HepG2 (cell line): ENCODE measurements around the gene NDRG2. TPM values are rescaled to one million over a fixed set of nuclear protein-coding genes. Genes with fewer than 3 reads are reported as not detected.

Experiments used
- ATF7-NPFF ChIP-seq: sonication (generic); formaldehyde crosslinking; IDR thresholded peaks from 2 replicates; pipeline ENCODE4 v1.8.1; 2023; ENCODE audit warnings: mild to moderate bottlenecking, low read depth, missing genetic modification reagents, moderate library complexity
- EHMT2 ChIP-seq: fragments of 200-600 bp; sonication (generic); IDR thresholded peaks from 2 replicates; pipeline ENCODE4 v1.7.0; 2017; ENCODE audit warnings: antibody characterized with exemption, low read depth, low read length, borderline replicate concordance
- KDM1A ChIP-seq: IDR thresholded peaks from 2 replicates; pipeline ENCODE4 v1.6.1; 2016; ENCODE audit warnings: missing compliant biosample characterization
- MAZ ChIP-seq, 2 experiments: sonication (generic) in 1 of 2; formaldehyde crosslinking in 1 of 2; IDR thresholded peaks; 2 replicates each; pipeline versions ENCODE4 v1.5.0 to v1.6.1; 2012 to 2020; ENCODE audit warnings: low read depth in 2 of 2, mild to moderate bottlenecking in 2 of 2, borderline replicate concordance in 1 of 2, improper control_type of control experiment in 1 of 2, low read length in 1 of 2, missing genetic modification reagents in 1 of 2, moderate library complexity in 1 of 2
- NCOA1 ChIP-seq: sonication (generic); formaldehyde crosslinking; IDR thresholded peaks from 2 replicates; pipeline ENCODE4 v1.9.0; 2021; ENCODE audit warnings: missing genetic modification reagents
- NFKBIZ ChIP-seq: IDR thresholded peaks from 2 replicates; pipeline ENCODE4 v1.6.1; 2018; ENCODE audit warnings: missing genetic modification reagents, missing compliant biosample characterization
- RBAK ChIP-seq: sonication (generic); formaldehyde crosslinking; IDR thresholded peaks from 2 replicates; pipeline ENCODE4 v1.5.1; 2020; ENCODE audit warnings: mild to moderate bottlenecking, missing genetic modification reagents
- SMARCE1 ChIP-seq: fragments of 450-650 bp; IDR thresholded peaks from 2 replicates; pipeline ENCODE4 v1.6.1; 2017; ENCODE audit warnings: borderline replicate concordance
- SRY ChIP-seq: sonication (generic); formaldehyde crosslinking; IDR thresholded peaks from 2 replicates; pipeline ENCODE4 v1.8.0; 2022; ENCODE audit warnings: mild to moderate bottlenecking, missing genetic modification reagents
- TEAD3 ChIP-seq: optimal IDR thresholded peaks from 2 replicates; pipeline ENCODE3; 2016; ENCODE audit warnings: borderline replicate concordance
- TP53 ChIP-seq: sonication (generic); formaldehyde crosslinking; conservative IDR thresholded peaks from 2 replicates; pipeline ENCODE4 v1.4.0; 2020; ENCODE audit warnings: missing genetic modification reagents
- U2AF1 ChIP-seq: fragments of 200-400 bp; formaldehyde crosslinking; optimal IDR thresholded peaks from 2 replicates; pipeline ENCODE3; 2017; ENCODE audit warnings: mild to moderate bottlenecking, low read depth, low read length
- ZEB1 ChIP-seq: IDR thresholded peaks from 2 replicates; pipeline ENCODE4 v1.6.1; 2012; ENCODE audit warnings: mild to moderate bottlenecking, low read depth, inconsistent platforms; ENCODE audit not compliant: insufficient replicate concordance
- ZFY ChIP-seq: sonication (generic); formaldehyde crosslinking; IDR thresholded peaks from 2 replicates; pipeline ENCODE4 v1.4.0; 2020; ENCODE audit warnings: missing genetic modification reagents
- ZMAT3 ChIP-seq: sonication (generic); formaldehyde crosslinking; conservative IDR thresholded peaks from 2 replicates; pipeline ENCODE4 v1.7.0; 2021; ENCODE audit warnings: missing genetic modification reagents
- ZNF451 ChIP-seq: sonication (generic); formaldehyde crosslinking; IDR thresholded peaks from 2 replicates; pipeline ENCODE4 v1.5.0; 2020; ENCODE audit warnings: mild to moderate bottlenecking, missing genetic modification reagents
- ZNF543 ChIP-seq: sonication (generic); formaldehyde crosslinking; IDR thresholded peaks from 2 replicates; pipeline ENCODE4 v1.4.0; 2020; ENCODE audit warnings: mild to moderate bottlenecking, missing genetic modification reagents
- ZNF549 ChIP-seq: sonication (generic); formaldehyde crosslinking; IDR thresholded peaks from 2 replicates; pipeline ENCODE4 v1.5.0; 2020; ENCODE audit warnings: missing genetic modification reagents
- ZNF777 ChIP-seq: sonication (generic); formaldehyde crosslinking; IDR thresholded peaks from 2 replicates; pipeline ENCODE4 v1.4.0; 2020; ENCODE audit warnings: missing genetic modification reagents
- polyA plus RNA-seq, 8 experiments: library from polyadenylated mRNA; depleted of rRNA in 3 of 8; stranded (reverse) in 7 of 8; unstranded in 1 of 8; fragments of >200 nt; fragmentation: Illumina TruSeq in 4 of 8; extraction: Trizol in 4 of 8; gene quantifications; 2 replicates each; pipeline versions ENCODE4 v1.2.1 to v1.2.3, GENCODE V29; 2011 to 2016; ENCODE audit warnings: low read depth in 4 of 8, missing spikeins in 1 of 8, mixed read lengths in 1 of 8; ENCODE audit not compliant: insufficient read depth in 1 of 8
- total RNA-seq, 5 experiments: library from RNA; depleted of rRNA; stranded (reverse); fragments of >200 nt; fragmentation: Illumina TruSeq; extraction: Trizol; gene quantifications; 2 replicates each; pipeline ENCODE4 v1.2.3, GENCODE V29; 2016; ENCODE audit warnings: low read depth in 1 of 5
- TF ChIP-seq, protein P1 (sequence below): IDR thresholded peaks from 2 replicates; pipeline ENCODE4 v1.6.1; 2016; ENCODE audit warnings: low read depth, control low read depth
- TF ChIP-seq, protein P2 (sequence below): sonication (generic); IDR thresholded peaks from 2 replicates; pipeline ENCODE4 v1.6.1; 2016; ENCODE audit warnings: low read depth, borderline replicate concordance
- TF ChIP-seq, protein P3 (sequence below): IDR thresholded peaks from 2 replicates; pipeline ENCODE4 v1.6.1; 2018; ENCODE audit warnings: missing genetic modification reagents, mild to moderate bottlenecking, missing compliant biosample characterization
- TF ChIP-seq, protein P4 (sequence below): sonication (generic); formaldehyde crosslinking; IDR thresholded peaks from 2 replicates; pipeline ENCODE4 v1.4.0; 2020; ENCODE audit warnings: missing genetic modification reagents
- TF ChIP-seq, protein P5 (sequence below): sonication (generic); formaldehyde crosslinking; IDR thresholded peaks from 2 replicates; pipeline ENCODE4 v1.4.0; 2020; ENCODE audit warnings: missing genetic modification reagents, mild to moderate bottlenecking, borderline replicate concordance

The NDRG2 gene
- total and polyA plus RNA-seq, 2 of the 13 experiments (the other 11 are each of a cell fraction or from before 2014, with no cell fraction given), result 27.2 to 189 TPM

DNA sequence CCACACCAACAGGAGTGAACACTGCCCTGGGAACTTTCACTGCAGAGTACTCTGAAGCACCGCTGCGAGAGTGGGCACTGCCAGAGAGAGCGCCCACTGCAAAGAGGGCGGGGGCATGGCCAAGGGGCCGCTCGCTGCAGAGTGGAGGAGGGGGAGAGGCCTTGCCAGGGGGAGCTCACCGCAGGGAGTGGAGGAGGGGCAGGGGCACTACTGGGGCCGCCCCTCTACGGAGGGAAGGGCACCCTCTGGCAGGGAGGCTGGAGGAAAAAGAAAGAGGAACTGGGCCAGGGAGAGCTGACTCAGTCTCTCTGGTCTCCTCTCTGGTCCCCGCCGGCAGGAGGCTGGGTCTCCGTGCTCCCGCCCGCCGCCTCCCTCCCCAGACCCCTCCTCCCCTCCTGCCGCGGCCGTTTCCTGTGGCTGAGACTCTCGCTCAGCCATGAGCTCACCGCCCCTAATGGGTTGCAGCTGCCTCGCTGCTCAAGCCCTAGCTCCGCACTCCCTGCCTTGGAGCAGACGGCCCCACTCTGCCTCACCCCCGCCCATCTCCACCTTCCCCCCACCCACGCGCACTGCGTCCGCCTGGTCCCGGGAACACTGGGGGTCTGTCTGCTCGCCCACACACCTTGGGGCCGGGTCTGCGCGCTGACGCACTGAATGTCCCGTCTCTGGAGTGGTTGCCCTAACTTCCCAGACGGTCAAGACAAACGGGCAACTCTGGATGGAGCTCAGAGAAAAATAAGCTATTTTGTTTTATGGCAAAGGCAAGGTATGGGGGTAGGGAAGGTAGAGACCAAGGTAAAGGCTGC lies 46.6 kb upstream of the NDRG2 start (continued):
- TF ChIP-seq, protein P1, sequence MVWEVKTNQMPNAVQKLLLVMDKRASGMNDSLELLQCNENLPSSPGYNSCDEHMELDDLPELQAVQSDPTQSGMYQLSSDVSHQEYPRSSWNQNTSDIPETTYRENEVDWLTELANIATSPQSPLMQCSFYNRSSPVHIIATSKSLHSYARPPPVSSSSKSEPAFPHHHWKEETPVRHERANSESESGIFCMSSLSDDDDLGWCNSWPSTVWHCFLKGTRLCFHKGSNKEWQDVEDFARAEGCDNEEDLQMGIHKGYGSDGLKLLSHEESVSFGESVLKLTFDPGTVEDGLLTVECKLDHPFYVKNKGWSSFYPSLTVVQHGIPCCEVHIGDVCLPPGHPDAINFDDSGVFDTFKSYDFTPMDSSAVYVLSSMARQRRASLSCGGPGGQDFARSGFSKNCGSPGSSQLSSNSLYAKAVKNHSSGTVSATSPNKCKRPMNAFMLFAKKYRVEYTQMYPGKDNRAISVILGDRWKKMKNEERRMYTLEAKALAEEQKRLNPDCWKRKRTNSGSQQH (CRISPR knock-in tag), result peak; percentile 37; the same call in 1 of the 2 replicates
- 0 out of 2 replicates have a peak, but pooled peaks have one; percentile 23 for TF ChIP-seq ATF7-NPFF (CRISPR knock-in tag)
- no peak for TF ChIP-seq EHMT2
- TF ChIP-seq ZMAT3, result no peak
- TF ChIP-seq MAZ (IDR thresholded peaks at IDR 0.05; ENCODE audit: borderline replicate concordance, low read depth, low read length), result 0 out of 2 replicates have a peak, but pooled peaks have one; percentile 70
- TF ChIP-seq MAZ (CRISPR knock-in tag; IDR thresholded peaks at IDR 0.05; ENCODE audit: low read depth), result no peak
- peak; percentile 8 for TF ChIP-seq TEAD3
- peak; percentile 19 for TF ChIP-seq U2AF1
- TF ChIP-seq KDM1A (CRISPR knock-in tag), result no peak
- 0 out of 2 replicates have a peak, but pooled peaks have one; percentile 10 for TF ChIP-seq SRY (CRISPR knock-in tag)
- TF ChIP-seq, protein P2, sequence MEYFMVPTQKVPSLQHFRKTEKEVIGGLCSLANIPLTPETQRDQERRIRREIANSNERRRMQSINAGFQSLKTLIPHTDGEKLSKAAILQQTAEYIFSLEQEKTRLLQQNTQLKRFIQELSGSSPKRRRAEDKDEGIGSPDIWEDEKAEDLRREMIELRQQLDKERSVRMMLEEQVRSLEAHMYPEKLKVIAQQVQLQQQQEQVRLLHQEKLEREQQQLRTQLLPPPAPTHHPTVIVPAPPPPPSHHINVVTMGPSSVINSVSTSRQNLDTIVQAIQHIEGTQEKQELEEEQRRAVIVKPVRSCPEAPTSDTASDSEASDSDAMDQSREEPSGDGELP, result no peak
- TF ChIP-seq TP53 (CRISPR knock-in tag), result no peak
- TF ChIP-seq, protein P3, sequence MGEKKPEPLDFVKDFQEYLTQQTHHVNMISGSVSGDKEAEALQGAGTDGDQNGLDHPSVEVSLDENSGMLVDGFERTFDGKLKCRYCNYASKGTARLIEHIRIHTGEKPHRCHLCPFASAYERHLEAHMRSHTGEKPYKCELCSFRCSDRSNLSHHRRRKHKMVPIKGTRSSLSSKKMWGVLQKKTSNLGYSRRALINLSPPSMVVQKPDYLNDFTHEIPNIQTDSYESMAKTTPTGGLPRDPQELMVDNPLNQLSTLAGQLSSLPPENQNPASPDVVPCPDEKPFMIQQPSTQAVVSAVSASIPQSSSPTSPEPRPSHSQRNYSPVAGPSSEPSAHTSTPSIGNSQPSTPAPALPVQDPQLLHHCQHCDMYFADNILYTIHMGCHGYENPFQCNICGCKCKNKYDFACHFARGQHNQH (CRISPR knock-in tag), result peak; percentile 47; the same call in 1 of the 2 replicates
- TF ChIP-seq ZEB1, result no peak
- TF ChIP-seq ZNF543 (CRISPR knock-in tag), result no peak
- no peak for TF ChIP-seq RBAK
- no peak for TF ChIP-seq NFKBIZ
- TF ChIP-seq ZNF549, result no peak
- TF ChIP-seq, protein P4, sequence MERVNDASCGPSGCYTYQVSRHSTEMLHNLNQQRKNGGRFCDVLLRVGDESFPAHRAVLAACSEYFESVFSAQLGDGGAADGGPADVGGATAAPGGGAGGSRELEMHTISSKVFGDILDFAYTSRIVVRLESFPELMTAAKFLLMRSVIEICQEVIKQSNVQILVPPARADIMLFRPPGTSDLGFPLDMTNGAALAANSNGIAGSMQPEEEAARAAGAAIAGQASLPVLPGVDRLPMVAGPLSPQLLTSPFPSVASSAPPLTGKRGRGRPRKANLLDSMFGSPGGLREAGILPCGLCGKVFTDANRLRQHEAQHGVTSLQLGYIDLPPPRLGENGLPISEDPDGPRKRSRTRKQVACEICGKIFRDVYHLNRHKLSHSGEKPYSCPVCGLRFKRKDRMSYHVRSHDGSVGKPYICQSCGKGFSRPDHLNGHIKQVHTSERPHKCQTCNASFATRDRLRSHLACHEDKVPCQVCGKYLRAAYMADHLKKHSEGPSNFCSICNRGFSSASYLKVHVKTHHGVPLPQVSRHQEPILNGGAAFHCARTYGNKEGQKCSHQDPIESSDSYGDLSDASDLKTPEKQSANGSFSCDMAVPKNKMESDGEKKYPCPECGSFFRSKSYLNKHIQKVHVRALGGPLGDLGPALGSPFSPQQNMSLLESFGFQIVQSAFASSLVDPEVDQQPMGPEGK (CRISPR knock-in tag), result peak; percentile 57; the same call in 1 of the 2 replicates
- 0 out of 2 replicates have a peak, but pooled peaks have one; percentile 48 for TF ChIP-seq ZNF451
- TF ChIP-seq ZFY (CRISPR knock-in tag), result no peak; the same call in 1 of the 2 replicates
- no peak for TF ChIP-seq SMARCE1
- TF ChIP-seq, protein P5, sequence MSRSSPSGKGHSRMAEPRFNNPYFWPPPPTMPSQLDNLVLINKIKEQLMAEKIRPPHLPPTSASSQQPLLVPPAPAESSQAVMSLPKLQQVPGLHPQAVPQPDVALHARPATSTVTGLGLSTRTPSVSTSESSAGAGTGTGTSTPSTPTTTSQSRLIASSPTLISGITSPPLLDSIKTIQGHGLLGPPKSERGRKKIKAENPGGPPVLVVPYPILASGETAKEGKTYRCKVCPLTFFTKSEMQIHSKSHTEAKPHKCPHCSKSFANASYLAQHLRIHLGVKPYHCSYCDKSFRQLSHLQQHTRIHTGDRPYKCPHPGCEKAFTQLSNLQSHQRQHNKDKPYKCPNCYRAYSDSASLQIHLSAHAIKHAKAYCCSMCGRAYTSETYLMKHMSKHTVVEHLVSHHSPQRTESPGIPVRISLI (CRISPR knock-in tag), result no peak
- no peak for TF ChIP-seq NCOA1 (CRISPR knock-in tag)
- no peak for TF ChIP-seq ZNF777 (CRISPR knock-in tag)
